ENCODE data around the gene MYO1A. TPM values are rescaled to one million over a fixed set of nuclear protein-coding genes. Genes with fewer than 3 reads are reported as not detected.

MYO1A gene
- total and polyA plus RNA-seq, 2 of the 13 experiments (the other 11 are each of a cell fraction or from before 2014, with no cell fraction given) = 5.3 to 6.0 TPM

DNA sequence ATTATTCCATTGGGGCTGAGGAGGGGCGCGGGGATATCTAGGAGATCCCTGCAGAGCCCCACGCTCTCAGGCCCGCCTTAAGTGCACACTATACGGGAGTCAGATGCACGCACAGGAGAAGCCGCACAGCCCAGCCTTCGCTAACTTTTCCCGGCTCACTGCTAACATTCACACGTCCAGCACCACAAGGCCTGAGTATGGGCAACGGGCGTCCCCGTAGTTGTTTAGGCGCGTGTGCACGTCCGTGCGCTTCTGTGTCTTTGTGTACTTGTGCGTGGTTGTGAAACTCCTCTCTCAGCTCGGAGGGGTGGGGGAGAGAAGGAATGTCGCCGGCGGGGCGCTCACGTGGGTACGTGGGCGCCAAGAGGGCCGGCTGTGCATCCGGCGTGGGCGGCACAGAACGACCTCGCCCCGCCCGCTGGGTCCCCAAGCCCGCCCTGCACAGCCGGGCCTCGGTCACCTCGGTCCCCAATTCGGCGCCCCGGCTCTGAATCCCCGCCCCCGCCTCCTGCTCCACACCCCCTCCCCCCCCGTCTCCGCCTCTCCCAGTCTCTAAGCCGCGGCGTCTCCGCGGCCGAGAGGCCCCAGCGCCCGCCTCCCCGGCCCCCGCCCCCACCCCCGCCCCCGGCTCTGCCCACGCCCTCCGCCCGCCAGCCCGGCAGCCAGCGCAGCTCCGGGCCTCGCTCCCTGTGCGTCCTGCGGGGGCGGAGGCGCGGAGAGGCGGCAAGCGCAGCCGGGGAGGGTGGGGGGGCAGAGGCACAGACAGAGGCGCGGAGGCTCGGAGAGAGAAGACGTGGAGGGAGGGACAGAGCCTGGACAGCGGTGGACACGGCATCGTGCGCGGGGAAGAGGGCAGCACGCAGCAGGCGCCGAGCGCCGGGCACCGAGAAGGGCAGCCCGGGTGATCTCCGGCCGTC is 38.7 kb upstream of the MYO1A start, which contains the start of gene NAB2 (continued):
- TF ChIP-seq PHF21A (CRISPR knock-in tag; IDR thresholded peaks at IDR 0.05) (peak; percentile 73; the same call in 1 of the 2 replicates), ZNF782 (CRISPR knock-in tag; IDR thresholded peaks at IDR 0.05; ENCODE audit: borderline replicate concordance) (0 out of 2 replicates have a peak, but pooled peaks have one; percentile 51), PAWR (CRISPR knock-in tag; IDR thresholded peaks at IDR 0.05; ENCODE audit: borderline replicate concordance) (no peak), ZNF749 (CRISPR knock-in tag; IDR thresholded peaks at IDR 0.05; ENCODE audit: borderline replicate concordance) (no peak), ZNF770 (CRISPR knock-in tag; IDR thresholded peaks at IDR 0.05) (no peak; the same call in 1 of the 2 replicates), ZNF790 (CRISPR knock-in tag; IDR thresholded peaks at IDR 0.05; ENCODE audit: borderline replicate concordance) (no peak; the same call in 1 of the 2 replicates), IRF2 (CRISPR knock-in tag; IDR thresholded peaks at IDR 0.05) (peak; percentile 56; the same call in 1 of the 2 replicates), PAX8 (CRISPR knock-in tag; IDR thresholded peaks at IDR 0.05; ENCODE audit: borderline replicate concordance) (no peak), EED (CRISPR knock-in tag; IDR thresholded peaks at IDR 0.05) (no peak), ZNF225 (CRISPR knock-in tag; IDR thresholded peaks at IDR 0.05) (no peak), ZNF549 (CRISPR knock-in tag; IDR thresholded peaks at IDR 0.05) (no peak), RORA (CRISPR knock-in tag; IDR thresholded peaks at IDR 0.05) (no peak), RAD51 (IDR thresholded peaks at IDR 0.05; ENCODE audit: borderline replicate concordance) (no peak), TBP (CRISPR knock-in tag; IDR thresholded peaks at IDR 0.05) (no peak), TBX2 (CRISPR knock-in tag; IDR thresholded peaks at IDR 0.05; ENCODE audit: borderline replicate concordance) (peak; percentile 79), NR2C2 (CRISPR knock-in tag; IDR thresholded peaks at IDR 0.05; ENCODE audit: borderline replicate concordance) (no peak), ZNF18 (CRISPR knock-in tag; IDR thresholded peaks at IDR 0.05; ENCODE audit: insufficient replicate concordance) (peak; percentile 49)
- TF ChIP-seq, protein P1, sequence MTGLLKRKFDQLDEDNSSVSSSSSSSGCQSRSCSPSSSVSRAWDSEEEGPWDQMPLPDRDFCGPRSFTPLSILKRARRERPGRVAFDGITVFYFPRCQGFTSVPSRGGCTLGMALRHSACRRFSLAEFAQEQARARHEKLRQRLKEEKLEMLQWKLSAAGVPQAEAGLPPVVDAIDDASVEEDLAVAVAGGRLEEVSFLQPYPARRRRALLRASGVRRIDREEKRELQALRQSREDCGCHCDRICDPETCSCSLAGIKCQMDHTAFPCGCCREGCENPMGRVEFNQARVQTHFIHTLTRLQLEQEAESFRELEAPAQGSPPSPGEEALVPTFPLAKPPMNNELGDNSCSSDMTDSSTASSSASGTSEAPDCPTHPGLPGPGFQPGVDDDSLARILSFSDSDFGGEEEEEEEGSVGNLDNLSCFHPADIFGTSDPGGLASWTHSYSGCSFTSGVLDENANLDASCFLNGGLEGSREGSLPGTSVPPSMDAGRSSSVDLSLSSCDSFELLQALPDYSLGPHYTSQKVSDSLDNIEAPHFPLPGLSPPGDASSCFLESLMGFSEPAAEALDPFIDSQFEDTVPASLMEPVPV (CRISPR knock-in tag; IDR thresholded peaks at IDR 0.05) = no peak; the same call in 1 of the 2 replicates
- TF ChIP-seq, protein P2, sequence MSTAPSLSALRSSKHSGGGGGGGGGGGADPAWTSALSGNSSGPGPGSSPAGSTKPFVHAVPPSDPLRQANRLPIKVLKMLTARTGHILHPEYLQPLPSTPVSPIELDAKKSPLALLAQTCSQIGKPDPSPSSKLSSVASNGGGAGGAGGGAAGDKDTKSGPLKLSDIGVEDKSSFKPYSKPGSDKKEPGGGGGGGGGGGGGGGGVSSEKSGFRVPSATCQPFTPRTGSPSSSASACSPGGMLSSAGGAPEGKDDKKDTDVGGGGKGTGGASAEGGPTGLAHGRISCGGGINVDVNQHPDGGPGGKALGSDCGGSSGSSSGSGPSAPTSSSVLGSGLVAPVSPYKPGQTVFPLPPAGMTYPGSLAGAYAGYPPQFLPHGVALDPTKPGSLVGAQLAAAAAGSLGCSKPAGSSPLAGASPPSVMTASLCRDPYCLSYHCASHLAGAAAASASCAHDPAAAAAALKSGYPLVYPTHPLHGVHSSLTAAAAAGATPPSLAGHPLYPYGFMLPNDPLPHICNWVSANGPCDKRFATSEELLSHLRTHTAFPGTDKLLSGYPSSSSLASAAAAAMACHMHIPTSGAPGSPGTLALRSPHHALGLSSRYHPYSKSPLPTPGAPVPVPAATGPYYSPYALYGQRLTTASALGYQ (CRISPR knock-in tag; IDR thresholded peaks at IDR 0.05) = peak; percentile 76

Data from HepG2 (cell line).